Suprapubic skin (tissue), 4 donors: ENCODE data around the gene NLE1.

Experiments used
- POLR2A ChIP-seq, 2 donors: fragments of 450-650 bp; IDR thresholded peaks; one replicate each; pipeline ENCODE4 v1.6.1; 2017; ENCODE audit warnings: antibody characterized with exemption in 2 of 2, mild to moderate bottlenecking in 2 of 2, moderate library complexity in 2 of 2
- POLR2AphosphoS5 ChIP-seq, 3 donors: sonication (generic); formaldehyde crosslinking; IDR thresholded peaks; one replicate each; pipeline ENCODE4 v1.6.1; 2017; ENCODE audit warnings: antibody characterized with exemption in 3 of 3
- TF ChIP-seq, protein P1 (sequence below), 2 donors: fragments of 200-600 bp in 1 of 2; fragments of 450-650 bp in 1 of 2; sonication (generic) in 1 of 2; IDR thresholded peaks; one replicate each; pipeline ENCODE4 v1.5.1; 2016 to 2019; ENCODE audit warnings: antibody characterized with exemption in 2 of 2, mild to moderate bottlenecking in 1 of 2, moderate library complexity in 1 of 2

DNA sequence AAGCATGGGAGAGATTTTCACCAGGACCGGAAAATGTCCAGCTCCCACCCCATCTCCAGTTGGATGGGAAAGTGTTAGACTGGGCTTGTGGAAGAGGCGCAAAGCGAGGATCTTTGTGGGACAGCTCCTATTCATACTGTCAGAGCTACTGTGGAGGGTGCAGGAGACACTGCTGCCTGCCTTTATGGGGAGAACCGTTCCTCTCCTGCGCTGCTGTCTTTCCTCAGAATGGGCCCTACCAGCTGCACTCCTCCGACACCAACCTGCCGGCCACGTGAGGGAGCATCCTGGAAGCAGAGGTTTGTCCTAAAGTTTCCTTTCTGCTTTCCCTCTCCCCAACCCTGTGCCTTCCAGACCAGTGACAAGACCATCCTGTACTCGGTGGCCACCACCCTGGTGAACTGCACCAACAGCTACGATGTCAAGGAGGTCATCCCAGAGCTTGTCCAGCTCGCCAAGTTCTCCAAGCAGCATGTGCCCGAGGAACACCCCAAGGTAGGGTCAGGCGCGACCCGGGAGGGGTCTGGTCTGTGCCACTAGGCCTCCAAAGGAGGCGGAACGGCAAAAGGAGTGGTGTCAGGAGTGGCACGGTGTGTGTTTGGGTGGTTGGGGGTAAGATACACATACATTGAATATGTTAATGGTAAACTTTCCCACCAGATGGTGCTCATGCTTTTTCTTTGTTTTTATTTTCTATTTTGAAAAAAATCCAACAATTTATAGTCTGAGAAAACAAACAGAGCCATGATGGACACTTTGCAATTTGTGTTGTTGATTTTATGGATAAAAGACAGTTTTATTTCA lies 29.1 kb upstream of the NLE1 start:
- TF ChIP-seq, protein P1, sequence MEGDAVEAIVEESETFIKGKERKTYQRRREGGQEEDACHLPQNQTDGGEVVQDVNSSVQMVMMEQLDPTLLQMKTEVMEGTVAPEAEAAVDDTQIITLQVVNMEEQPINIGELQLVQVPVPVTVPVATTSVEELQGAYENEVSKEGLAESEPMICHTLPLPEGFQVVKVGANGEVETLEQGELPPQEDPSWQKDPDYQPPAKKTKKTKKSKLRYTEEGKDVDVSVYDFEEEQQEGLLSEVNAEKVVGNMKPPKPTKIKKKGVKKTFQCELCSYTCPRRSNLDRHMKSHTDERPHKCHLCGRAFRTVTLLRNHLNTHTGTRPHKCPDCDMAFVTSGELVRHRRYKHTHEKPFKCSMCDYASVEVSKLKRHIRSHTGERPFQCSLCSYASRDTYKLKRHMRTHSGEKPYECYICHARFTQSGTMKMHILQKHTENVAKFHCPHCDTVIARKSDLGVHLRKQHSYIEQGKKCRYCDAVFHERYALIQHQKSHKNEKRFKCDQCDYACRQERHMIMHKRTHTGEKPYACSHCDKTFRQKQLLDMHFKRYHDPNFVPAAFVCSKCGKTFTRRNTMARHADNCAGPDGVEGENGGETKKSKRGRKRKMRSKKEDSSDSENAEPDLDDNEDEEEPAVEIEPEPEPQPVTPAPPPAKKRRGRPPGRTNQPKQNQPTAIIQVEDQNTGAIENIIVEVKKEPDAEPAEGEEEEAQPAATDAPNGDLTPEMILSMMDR (IDR thresholded peaks at IDR 0.05): peak in 1 of 2 donors; percentile 35
- TF ChIP-seq POLR2AphosphoS5 (IDR thresholded peaks at IDR 0.05) (no peak), POLR2A (IDR thresholded peaks at IDR 0.05) (no peak)
